HG02642 (cell line): ENCODE results near the gene KRTAP10-1.

Source experiments
- ATAC-seq: cut with Tn5 transposase; IDR thresholded peaks from one replicate; pipeline ENCODE4 v1.9.1; 2021; ENCODE audit warnings: mild to moderate bottlenecking; ENCODE audit not compliant: unreplicated experiment, poor library complexity

KRTAP10-1 gene

DNA sequence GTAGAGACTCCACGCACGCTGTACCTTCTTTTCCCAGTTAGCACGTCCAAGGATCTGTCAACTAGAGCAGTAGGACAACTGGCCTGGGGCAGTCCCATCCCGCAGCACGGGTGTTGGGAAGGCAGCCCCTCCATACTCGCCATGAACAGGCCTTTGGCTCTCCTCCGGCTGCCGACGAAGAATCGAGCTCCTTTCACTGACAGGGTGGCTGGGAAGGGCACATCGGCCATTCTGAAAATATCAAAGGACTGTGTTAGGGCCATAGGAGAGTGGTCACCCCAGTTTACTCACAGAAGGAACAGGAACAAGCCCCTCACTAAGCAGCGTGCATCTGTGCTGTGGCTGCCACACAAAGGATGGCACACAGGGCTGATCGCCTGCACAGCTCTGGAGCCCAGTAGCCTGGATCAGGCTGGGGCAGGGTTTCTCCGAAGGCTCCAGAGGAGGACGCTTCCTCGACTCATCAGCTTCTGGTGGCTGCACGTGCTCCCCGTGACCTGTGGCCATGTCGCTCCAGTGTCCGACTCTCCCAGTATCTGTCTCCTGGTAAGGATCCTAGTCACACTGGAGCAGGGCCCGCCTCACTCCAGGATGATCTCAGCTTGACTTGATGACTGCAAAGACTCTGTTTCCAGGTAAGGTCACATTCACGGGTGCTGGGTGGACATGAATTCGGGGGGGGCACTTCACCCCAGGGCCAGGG is 8.9 kb downstream of the KRTAP10-1 start:
- ATAC-seq = no peak

DNA sequence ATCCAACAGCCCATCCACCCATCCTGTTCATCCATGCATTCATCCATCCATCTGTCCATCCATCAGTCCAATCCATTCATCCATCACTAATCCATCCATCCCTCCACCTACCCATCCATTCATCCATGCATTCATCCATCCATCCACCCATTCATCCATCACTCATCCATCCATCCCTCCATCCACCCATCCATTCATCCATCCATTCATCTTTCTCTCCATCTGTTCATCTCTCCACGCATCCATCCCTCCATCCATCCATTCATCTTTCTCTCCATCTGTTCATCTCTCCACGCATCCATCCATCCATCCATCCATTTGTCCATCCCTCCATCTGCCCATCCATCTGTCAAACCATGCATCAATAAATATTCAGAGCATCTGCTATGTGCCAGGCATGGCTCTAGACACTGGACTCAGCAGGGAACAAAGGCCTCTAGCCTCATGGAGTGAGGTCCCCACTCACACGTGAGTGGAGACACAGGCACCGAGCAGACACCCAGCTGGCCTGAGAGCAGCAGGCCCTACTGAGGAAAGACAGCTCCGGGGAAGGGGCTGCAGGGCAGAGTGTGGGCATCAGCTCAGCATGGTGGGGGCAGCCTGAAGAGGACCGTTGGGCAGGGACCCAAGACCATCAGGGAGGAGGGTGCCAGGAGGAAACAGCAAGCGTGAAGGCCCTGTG is 9.6 kb downstream of the KRTAP10-1 start:
- ATAC-seq = no peak

DNA sequence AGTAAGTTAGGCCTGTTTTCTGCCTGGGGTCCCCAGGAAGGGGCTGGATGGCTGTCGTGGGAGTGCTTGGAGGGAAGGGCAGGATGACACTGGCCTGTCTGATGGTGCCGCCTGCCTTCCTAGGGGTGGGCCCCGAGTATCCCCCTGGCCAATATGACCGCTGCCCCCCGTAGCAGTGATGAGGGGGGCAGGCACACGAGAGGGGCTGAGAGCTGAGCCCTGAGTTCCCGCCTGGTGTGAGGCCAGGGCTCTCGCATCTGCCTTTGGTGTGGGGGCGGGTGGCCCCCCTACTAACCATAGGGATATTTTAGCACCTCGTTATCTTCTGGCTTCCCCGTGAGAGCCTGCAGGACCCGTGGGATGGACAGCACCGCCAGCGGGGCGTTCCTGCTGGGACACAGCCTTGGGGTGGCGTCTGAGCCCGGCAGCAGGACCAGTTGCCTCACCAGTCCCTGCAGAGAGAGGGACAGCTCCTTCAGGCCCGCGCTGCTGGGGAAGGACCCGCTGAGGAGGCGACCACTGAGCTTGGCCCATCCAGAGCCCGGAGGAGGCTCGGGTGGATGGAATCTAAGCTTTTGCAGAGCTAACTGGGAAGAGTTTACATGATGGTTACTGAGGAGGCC is 10.4 kb downstream of the KRTAP10-1 start:
- ATAC-seq = no peak

DNA sequence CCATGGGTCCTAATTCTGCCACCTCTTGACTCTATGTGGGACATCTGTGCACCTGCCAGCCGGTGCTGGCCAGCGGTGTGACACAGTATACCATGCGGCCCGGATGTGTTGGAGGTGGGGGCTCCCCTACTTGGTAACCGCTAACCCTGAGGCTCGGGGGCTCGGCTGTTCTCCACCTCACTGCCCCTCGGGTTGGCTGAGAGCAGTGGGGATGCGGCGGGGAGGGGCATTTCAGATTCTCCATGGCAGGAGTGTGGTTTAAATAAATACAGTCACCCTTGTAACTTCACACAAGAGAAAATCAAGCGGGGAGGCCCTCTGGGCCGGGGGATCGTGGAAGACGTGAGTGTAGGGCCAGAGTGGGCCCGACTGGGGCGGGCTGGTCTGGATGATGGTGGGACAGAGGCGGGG is 11.0 kb downstream of the KRTAP10-1 start:
- ATAC-seq = no peak

DNA sequence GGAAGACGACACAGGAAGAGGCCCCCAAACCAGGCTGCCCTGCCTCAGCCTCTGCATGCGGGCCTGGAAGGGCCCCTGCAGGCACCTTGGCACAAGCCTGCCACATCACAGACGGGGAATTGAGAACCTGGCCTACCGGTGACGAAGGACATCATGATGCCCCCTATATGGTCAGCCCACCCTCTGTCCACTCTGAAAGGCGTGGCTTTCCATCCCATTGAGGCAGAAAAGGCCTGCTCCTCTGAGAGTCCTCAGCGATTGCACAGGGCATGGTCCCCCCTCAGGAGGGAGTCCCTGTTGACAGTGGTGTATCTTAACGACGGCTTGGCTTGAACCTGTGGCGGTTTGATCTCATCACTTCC is 11.4 kb downstream of the KRTAP10-1 start:
- ATAC-seq = no peak

DNA sequence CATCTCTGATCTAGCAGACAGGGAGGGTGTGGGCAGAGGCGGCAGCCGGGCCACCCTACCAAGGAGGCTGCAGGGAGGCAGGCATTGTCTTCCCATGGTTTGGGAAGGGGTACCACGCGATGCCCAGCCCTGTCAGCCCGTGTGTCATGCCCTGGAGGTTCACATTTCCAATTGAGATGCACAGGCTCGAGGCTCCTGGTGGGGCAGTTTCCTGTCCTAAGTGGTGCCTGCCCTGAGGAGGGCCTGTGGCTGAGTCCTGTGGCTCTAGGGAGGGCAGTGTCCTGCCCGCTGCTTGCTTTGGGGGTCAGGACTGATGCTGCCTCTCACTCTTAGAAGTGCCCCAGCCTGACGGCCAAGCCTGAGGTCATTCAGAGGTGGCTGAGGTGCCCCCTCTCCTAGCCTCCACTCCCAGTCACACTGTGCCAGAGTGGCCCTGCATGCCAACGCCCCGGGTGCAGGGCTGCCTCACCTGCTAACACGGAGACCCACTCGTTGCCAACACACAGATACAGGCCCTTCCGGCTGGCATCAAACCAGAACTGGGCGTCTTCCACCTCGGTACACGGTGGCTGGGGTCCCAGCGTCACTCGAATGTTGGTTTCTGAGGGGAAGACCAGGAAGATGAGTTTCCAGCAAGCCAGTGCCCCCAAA is 11.9 kb downstream of the KRTAP10-1 start:
- no peak for ATAC-seq

DNA sequence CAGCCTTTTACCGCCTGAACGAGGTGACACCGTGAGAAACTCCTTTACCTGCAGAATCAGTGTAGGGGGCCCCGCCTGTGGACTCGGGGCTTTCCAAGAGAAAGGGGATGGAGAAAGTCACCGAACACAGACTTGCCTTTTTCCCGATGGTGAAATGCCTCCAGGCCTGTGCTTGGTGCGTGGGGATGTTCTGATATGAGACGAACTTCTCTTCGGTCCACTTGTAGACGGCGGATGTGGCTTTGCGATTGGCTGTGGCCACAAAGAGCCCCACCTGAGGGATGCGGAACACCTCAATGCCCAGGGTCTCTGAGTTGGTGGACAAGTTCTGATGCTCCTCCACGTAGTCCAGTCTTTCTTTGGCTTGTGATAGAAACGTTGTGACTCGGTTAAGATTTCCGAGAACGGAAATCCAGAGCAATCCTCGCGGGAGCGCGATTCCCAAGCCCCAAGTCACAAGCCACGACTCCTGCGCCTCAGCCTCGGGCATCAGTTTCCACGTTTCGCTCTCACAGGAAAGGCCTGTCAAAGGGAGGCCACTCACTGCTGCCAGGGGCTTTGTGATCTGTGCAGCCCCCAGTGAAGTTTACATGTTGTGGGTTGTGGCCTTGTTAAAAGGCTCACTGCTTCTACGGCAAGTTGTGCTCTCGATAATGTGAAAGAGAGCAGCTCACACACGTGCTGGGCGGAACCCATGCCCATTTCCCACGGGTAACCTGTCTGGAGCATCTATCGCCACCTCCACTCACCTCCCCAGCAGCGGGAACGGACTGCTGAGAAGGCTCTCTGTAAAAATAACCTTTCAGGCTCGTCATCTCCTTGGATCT is 12.6 kb downstream of the KRTAP10-1 start:
- ATAC-seq = no peak

DNA sequence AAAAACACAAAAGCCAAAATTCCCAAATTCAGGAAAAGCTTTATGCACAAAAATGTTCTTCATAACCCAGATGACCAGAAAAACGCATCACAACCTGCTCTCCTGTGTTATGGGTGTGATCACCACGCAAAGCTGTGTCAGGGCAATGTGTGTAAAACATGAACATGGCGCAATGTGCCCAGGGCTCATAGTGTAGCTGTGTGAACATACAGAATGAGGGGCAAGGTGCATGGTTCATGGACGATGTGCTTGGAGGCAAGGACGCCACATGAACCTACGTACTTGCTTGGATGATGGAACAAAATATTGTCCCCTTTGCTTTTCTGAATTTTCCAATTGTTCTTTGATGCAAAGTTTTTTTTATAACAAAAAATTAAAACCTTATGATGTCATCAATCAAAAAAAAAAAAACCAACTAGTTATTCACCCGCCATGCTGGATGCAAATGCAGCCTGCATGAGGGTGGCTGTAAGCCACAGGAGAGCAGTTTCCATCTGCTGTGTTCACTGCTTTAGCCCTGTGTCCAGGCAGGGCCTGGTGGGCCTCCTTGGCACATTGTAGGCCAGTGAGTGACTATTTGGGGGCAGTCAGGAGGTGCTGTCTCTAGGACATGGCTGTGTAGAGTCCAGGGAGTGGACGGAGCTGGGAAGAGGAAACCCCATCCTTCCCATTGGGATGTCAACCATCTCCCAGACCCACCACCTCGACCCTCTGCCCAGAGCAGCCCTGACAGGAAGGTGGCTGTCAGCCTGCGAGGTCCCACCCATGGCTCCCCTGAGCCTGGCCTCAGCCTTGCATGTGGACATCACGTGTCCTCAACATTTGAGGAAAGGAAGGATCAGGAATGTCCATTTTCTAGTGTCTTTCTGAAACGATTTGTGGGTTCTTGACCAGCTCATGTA is 13.6 kb downstream of the KRTAP10-1 start:
- ATAC-seq = no peak

DNA sequence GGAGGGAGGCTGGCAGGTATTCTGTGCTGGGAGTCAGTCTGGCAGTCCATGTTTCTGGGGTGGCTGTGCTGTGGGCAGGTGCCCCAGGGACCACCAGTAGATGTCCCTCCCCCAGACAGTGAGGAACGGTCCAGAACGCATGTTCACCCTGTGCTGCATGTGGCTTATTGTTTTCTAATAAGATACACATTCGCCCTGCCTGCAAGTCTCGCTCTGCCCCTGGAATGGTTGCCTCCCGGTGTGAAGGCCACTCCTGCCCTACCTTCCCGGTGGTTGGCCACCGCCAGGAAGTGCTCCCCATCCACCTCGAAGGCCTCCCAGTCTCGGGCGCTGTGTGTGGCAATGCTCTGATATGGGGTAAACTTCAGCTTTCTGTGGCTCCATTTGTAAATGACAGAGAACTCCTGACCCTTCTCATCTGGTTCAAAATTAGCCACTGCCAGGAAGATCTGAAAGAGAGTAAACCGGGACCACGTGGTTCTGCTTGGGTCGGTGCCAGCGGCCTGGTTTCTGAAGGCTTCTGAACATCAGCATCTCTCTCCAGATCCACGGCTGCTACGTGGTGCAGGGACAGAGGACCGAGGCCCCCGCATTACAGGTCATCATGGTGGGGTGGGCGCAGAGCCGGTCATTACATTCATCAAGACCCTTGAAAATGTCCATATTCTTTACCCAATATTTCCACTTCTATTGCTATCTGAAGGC is 14.5 kb downstream of the KRTAP10-1 start:
- no peak for ATAC-seq

DNA sequence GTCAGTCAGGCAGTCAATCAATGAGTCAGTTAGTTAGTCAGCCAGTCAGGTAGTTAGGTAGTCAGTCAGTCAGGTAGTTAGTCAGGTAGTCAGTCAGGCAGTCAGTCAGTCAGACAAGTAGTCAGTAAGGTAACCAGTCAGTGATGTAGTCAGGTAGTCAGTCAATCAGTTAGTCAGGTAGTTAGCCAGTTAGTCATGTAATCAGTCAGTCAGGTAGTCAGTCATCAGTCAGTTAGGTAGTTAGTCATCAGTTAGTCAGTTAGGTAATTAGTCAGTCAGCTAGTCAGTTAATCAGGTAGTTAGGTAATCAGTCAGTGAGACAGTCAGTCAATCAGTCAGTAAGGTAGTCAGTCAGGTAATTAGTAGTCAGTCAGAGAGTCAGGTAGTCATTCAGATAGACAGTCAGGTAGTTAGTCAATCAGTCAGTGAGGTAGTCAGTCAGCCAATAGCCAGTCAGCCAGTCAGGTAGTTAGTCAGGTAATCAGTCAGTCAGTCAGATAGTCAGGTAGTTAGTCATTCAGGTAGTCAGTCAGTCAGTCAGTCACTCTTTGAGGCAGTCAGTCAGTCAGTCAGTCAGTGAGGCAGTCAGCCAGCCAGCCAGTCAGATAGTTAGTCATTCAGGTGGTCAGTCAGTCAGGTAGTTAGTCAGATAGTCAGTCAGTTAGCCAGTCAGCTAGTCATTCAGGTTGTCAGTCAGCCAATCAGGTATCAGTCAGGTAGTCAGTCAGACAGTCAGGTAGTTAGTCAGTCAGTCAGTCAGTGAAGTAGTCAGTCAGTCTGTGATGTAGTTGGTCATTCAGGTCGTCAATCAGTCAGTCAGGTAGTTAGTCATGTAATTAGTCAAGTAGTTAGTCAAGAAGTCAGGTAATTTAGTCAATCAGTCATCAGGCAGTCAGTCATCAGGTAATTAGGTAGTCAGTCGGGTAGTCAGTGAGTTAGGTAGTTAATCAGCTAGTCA is 15.3 kb downstream of the KRTAP10-1 start:
- no peak for ATAC-seq

DNA sequence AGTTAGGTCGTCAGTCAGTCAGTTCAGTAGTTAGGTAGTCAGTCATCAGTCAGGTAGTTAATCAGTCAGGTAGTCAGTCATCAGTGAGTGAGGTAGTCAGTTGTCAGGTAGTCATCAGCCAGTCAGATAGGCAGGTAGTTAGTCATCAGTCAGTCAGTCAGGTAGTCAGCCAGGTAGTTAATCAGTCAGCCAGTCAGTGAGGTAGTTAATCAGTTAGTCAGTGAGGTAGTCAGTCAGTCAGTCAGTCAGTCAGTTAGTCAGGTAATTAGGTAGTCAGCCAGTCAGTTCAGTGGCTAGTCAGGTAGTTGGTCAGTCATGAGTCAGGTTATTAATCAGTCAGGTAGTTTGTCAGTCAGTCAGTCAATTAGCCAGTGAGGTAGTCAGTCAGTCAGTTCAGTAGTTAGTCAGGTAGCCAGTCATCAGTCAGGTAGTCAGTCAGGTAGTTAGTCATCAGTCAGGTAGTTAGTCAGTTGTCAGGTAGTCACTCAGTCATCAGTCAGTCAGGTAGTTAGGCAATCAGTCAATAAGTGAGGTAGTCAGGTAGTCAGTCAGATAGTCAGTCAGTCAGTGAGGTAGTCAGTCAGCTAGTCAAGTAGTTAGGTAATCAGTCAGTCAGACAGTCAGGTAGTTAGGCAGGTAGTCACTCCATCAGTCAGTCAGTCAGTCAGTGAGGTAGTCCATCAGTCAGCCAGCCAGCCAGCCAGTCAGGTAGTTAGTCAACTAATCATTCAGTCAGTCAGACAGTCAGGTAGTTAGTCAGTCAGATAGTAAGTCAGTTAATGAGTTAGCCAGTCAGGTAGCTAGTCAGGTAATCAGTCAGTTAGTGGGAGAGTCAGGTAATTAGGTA is 16.2 kb downstream of the KRTAP10-1 start:
- ATAC-seq = no peak

DNA sequence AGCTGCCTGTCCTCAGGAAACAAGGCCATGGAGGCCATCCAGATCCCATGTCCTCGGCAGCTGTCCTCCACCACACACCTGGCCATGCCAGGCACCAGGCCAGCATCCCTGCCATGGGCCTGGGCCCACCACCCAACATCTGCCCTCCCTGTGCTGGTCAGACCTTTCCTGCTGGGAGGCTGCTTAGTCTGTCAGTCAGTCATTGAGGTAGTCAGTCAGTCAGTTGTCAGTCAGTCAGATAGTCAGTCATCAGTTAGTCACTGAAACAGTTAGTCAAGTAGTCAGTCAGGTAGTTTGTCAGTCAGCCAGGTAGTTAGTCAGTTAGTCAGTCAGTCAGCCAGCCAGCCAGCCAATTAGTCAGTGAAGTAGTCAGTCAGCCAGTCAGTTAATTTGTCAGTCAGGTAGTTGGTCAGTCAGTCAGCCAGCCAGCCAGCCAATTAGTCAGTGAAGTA is 17.2 kb downstream of the KRTAP10-1 start:
- ATAC-seq = no peak

DNA sequence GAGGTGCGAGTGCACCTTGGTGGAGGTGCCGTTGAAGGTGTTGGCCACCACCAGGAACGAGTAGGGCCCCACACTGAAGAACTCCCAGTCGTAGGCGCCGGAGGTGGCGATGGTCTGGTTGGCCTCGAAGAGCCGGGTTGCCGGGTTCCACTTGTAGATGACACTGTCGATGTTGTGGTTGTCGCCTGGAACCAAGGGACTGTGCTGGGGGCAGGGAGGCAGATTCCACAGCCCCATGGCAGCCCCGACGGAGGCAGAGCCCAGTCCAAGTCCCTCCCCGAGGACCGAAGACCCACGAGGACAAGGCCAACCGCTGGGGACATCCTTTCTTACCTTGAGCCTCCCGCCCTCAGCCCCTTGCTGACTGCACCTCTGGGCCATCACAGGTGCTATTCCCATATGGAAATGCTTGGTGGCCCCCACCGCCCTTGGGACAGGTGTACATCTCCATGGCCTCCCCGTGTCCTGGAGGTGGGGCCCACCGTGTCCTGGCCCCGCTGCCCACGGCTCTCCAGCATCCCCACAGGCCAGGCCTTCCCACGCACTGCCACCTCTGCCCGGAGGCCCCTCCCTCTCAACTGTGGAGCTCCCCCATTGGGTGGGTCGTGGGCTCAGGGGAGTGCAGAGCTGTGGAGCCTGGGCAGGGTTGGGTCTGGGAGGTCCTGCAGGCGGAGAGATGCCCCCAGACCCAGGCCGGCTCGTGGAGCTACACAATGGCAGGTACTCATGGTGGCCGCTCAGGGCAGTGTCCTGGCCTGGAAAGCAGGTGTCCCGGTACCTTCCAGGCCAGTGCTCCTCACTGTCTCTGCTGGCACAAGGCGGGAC is 17.9 kb downstream of the KRTAP10-1 start:
- ATAC-seq = no peak

DNA sequence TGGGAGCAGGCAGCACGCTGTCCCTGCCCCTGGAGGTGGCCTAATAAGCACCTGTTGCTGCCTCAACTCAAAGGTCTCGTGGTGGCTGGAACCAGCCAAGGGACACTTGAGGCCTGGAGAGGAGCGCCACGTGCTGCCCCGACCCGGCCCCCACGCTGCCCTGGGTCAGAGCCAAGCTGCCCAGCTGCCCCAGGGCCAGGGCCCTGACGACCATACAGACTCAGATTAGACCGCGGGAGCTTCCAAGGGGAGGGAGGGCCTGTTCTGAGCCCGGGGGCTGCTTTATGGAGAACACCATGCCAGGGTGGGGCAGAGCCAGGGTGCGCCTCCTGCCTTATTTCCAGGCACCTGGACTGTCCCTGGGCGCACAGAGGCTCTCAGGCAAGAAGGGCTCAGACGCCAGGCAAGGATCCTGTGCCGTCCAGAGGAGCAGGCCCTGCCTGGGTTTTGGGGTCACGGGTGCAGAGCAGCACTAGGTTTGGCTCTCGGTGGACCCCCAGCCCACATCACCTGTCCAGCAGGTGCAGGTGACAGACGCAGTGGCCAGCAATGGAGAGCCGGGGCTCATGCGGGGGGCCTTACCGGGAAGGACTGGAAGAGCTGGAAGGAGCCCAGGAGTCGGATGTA is 18.6 kb downstream of the KRTAP10-1 start:
- no peak for ATAC-seq
